ENCODE measurements around the gene EXOC1.
"Not testable (repeated sequence)": the region's sequence is repeated elsewhere in the genome, so short reads cannot be mapped to it uniquely, and the experiment has no call there.

Gene EXOC1

GRCh38 chr4:55853484-55854046 is at the start of gene EXOC1:
EXOC1 (plus strand) TSS chr4:55853648; CDS start chr4:55858324, 4,676 bp downstream.
- DNase-seq, result peak; percentile 96

DNA sequence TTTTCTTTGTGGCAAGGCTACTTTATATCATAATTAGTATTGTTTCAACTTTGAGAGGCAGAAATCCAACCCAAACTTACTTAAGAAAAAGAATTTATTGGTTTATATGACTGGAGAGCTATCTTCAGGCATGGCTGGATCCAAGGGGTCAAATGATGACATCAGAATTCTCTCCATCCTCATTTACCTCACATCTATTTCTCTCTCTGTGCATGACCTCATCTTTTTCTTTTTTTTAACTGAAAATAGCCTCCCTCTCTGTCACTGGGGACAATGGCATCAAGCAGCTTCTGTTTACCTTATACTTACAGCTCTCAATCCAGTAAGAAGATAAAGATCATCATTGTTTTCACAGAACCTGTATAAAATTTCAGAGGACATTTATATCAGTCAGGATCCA is 45.9 kb upstream of the EXOC1 start:
- no peak for DNase-seq

- no peak for DNase-seq
Measured at GRCh38 chr4:55808186-55808585, 45.3 kb upstream of the EXOC1 start.

- DNase-seq, result no peak
Measured at GRCh38 chr4:55808632-55809031, 44.8 kb upstream of the EXOC1 start.

DNA sequence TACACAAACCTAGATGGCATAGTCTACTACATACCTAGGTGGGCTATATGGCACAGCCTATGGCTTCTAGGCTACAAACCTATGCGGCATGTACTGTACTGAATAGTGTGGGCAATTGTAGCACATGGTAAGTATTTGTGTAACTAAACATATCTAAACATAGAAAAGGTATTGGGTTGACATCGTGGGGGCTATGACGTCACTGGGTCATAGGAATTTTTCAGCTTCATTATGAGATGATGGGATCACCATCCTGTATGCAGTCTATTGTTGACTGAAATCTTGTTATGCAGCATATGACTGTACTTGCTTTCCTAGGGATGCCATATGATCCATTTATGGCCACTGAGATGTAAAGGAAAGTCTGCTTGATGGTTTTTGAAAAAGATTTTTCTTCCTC is 35.8 kb upstream of the EXOC1 start:
- DNase-seq, result no peak

DNA sequence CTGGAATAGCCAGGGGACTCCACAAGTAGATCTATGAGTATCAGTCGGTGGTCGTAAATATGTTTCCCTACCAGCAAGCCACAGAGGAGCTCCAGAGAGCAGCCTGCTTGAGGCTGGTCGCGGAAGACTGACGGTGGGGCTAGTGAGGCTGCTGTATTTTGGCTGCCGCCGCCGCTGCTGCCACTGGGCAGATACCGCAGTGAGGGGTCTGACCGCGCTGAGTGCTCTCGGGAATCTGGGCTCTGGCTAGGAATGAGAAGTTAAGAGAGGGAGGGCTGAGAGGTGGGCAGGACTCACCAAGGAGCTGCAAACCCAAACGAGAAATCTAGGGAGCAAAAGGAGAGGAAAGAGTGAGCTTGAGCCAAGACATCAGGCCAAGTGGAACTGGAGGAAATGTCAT is 33.8 kb upstream of the EXOC1 start, which contains the start of gene EXOC1L:
Gene EXOC1L (plus strand): TSS at position 157 of the 400 bp plus-strand sequence. CDS start 237 bp downstream, at position 394.
- DNase-seq, result no peak

DNA sequence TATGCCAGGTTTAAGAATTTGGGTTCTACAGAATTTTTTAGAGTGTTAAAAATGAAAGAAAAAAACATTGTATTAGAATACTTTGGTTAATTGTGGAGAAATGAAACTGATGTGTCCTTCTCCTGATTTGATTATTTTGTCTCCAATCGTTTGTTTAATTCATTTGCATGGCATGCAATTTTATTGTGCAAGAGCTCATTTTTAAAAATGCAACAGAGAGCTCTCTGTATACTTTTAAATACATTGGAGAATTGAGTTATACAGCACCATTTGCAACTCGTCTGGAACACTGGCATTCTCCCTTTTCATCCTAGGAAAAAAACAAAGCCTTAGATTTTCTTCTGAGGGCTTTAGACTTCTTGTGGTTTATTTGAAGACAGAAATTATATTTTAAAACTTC is 33.2 kb upstream of the EXOC1 start:
- no peak for DNase-seq

DNA sequence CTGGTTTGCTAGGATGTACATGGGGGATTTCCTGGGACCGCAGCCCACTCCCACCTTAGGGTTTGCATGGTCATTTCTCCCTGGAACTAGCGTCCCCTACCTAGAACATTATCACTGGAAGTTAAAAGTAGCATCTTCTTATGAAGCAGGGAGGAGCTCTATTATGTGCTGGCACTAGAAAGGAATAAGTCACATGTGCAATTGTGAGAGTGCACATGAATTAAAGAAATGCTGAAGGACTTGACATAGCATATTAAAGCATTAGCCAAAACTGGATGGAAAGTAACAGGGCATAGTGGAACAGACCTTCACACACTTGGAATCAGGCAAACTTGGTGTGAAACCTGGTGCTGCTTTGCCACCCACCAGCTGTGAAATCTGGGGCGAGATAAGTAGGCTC is 31.1 kb upstream of the EXOC1 start:
- DNase-seq, result no peak

GRCh38 chr4:55824865-55825264 is 28.6 kb upstream of the EXOC1 start:
- no peak for DNase-seq

DNA sequence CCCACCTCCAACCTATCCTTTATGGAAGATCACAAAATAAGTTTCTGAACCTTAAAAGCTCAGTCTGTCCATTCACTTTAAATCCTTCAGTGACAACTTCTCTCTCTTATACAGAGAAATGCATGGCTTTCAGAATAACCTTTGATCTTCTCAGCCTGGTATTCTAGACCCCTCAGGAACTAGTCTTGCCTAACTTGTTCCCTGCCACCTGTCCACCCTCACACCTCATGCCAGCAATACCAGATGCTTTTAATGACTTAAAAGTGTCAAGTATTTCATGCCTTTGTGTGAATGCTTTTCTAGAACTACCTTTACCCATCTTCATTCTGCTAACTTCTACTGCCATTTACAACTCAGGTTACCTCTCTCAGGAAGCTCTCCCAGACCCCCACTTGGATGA is 26.5 kb upstream of the EXOC1 start:
- DNase-seq, result no peak

DNA sequence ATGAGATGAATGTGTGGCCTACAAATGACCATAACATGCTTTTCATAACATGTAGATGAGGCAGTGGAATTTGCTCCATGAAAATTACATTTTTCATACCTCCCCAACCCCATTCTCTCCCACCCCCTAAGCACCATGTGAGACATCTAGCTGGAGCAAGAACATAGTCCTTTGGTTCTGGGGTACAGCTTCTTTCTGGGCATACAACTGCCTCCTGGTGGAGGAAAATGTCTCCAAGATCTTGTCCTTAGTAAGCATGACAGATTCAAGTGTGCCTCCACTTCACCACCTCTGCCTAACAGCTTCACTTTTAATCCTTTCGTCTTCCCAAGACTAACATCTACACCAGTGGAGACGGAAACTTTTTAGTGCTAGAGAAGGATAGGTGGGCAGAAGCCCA is 25.9 kb upstream of the EXOC1 start:
- DNase-seq, result no peak

GRCh38 chr4:55830048-55830447 is 23.4 kb upstream of the EXOC1 start:
- no peak for DNase-seq

- DNase-seq, result no peak
Measured at GRCh38 chr4:55830716-55831115, 22.7 kb upstream of the EXOC1 start.

DNA sequence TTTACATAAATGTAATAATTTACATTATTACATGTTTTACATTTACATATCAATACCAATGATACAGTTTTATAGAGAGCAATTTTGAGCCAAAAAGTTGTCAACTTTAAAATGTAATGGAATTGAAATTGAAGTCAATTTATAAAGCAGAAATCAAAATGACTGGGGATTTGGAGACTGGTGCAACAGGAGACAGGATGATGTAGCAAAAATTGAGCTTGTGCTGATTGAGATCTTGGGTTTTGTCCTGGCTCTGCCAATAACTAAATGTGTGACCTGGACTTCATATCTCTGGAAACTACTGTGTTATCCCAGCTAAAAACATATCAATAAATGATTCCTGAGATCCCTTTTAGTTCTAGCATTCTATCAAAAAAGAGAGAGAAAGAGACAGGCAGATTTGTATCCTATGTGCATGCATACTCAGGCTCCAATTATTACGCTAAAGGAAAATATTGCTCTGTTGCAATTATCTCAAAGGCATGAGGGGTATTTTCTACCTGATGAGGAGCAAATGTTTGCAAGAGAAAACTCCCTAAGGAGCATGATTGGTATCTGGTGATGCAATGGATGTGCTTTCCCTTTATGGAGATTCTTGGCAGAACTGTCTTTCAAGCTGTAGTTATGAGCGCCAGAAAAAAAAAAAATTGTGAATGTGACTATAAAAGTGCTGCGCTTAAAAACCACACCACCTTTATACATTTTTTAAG is 19.2 kb upstream of the EXOC1 start:
- no peak for DNase-seq

GRCh38 chr4:55837903-55838302 is 15.5 kb upstream of the EXOC1 start:
- no peak for DNase-seq

DNA sequence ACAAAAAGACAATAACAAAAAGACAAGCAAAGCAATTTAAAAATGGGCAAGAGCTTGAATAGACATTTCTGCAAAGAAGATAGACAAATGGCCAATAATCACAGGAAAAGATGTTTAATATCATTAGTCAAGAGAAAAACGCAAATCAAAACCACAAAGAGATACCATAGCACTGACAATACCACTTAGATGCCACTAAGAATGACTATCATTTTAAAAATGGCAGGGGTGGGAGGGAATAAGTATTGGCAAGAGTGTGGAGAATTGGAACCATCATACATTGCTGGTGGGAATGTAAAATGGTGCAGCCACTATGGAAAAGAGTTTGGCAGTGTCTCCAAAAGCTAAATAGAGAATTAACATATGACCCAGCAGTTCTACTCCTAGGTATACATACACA is 15.1 kb upstream of the EXOC1 start:
- DNase-seq, result no peak

DNA sequence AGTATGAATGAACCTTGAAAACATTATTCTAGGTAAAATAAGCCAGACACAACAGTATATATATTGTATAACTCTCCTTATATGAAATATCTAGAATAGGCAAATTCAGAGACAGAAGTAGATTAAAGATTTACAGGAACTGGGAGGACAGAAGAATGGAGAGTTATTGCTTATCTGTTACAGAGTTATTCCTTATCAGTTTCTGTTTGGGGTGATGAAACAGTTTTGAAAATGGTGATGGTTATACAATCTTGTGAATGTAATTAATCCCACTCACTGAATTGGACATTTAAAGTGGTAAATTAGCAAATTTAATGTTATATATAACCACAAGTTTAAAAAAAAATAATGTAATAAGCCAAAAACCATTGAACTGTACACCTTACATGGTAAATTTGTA is 14.5 kb upstream of the EXOC1 start:
- DNase-seq, result no peak

DNA sequence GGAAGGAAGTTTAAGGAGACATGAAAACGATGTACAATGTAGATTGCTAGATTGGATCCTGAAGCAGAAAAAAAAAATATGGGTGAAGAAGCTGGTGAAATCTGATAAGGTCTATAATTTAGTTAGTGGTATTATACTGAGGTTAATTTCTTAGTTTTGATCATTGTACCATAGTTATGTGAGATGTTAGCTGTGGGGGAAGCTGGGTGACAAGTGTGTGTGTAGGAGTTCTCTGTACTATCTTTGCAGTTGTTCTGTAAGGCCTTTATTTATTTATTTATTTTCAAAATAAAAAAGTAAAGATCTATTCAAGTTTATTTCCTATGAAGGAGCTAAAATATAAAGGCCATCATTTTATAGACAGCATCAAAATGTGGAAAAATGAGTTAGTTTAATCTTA is 12.5 kb upstream of the EXOC1 start:
- DNase-seq, result no peak

- not testable (repeated sequence) for DNase-seq
Measured at GRCh38 chr4:55841373-55842239, 11.8 kb upstream of the EXOC1 start.

- DNase-seq, result not testable (repeated sequence)
Measured at GRCh38 chr4:55842312-55842711, 11.1 kb upstream of the EXOC1 start.

- no peak for DNase-seq
Measured at GRCh38 chr4:55849724-55850123, 3.7 kb upstream of the EXOC1 start.

- no peak for DNase-seq
Measured at GRCh38 chr4:55851885-55852284, 1.6 kb upstream of the EXOC1 start.

DNA sequence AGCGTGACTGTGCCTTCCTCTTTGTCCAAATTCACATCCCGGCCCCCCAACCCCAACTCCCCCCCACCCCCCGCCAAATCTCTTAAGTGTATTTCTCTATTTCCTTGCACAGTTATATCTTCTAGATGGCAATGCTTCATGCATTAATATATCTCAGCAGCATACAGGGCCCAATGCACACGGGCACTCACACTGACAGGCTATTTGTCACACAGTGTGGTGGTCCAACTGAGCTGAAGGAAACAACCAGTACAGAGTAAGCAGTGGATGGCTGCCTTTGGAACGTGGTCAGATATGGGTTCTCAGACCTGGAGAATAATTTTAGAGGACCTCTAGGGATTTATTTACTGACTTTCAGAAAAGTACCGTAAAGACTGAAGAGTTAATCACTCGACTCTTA is 681 bp downstream of the EXOC1 start:
- no peak for DNase-seq

GRCh38 chr4:55857586-55857985 is 4.1 kb downstream of the EXOC1 start:
- DNase-seq, result no peak

Measured in activated effector memory CD4-positive, alpha-beta T cell treated with Interleukin-2 at 50 U/mL for 16 hours (primary cell).